Hematopoietic multipotent progenitor cell (in vitro differentiated cells): Measurements from ENCODE around the gene OTUB2. TPM values are rescaled to one million over a fixed set of nuclear protein-coding genes. Genes with fewer than 3 reads are reported as not detected.
"Not testable (repeated sequence)": the region's sequence is repeated elsewhere in the genome, so short reads cannot be mapped to it uniquely, and the experiment has no call there.

Experiments
- DNase-seq, 3 donors: peaks; one replicate each; pipeline ENCODE4 v3.0.0-alpha.2; 2011 to 2015; ENCODE audit warnings: low read depth in 2 of 3, low spot score in 2 of 3
- total RNA-seq: library from RNA; depleted of rRNA; stranded (reverse); fragments of >200 nt; gene quantifications from one replicate; pipeline ENCODE4 v1.2.3, GENCODE V29; 2012

OTUB2 gene
- total RNA-seq, 1 donor, result 0.54 TPM

GRCh38 chr14:94052662-94053061 lies 26.5 kb downstream of the OTUB2 start:
- DNase-seq, result no peak

- DNase-seq, result no peak
Measured at GRCh38 chr14:94054401-94054800, 28.3 kb downstream of the OTUB2 start.

GRCh38 chr14:94054936-94055335 lies 28.8 kb downstream of the OTUB2 start:
- DNase-seq, result no peak

GRCh38 chr14:94056579-94057308 lies 30.6 kb downstream of the OTUB2 start:
- DNase-seq, result no peak

- DNase-seq, result no peak
Measured at GRCh38 chr14:94058128-94058673, 32.1 kb downstream of the OTUB2 start.

- no peak for DNase-seq
Measured at GRCh38 chr14:94058674-94059138, 32.6 kb downstream of the OTUB2 start.

- no peak for DNase-seq
Measured at GRCh38 chr14:94059998-94060397, 33.9 kb downstream of the OTUB2 start.

- no peak for DNase-seq
Measured at GRCh38 chr14:94062344-94062940, 36.3 kb downstream of the OTUB2 start.

GRCh38 chr14:94066089-94066676 lies 40.0 kb downstream of the OTUB2 start:
- no peak for DNase-seq

GRCh38 chr14:94072076-94072475 lies 45.9 kb downstream of the OTUB2 start:
- DNase-seq, result not testable (repeated sequence)

- DNase-seq, result no peak
Measured at GRCh38 chr14:94074534-94074933, 48.4 kb downstream of the OTUB2 start.

- DNase-seq, result no peak
Measured at GRCh38 chr14:94075008-94075407, 48.9 kb downstream of the OTUB2 start.

- DNase-seq, result no peak
Measured at GRCh38 chr14:94077111-94077821, 51.1 kb downstream of the OTUB2 start.

- no peak for DNase-seq
Measured at GRCh38 chr14:94077823-94078222, 51.7 kb downstream of the OTUB2 start.

- peak in 1 of 3 donors; percentile 26 for DNase-seq
Measured at GRCh38 chr14:94079891-94080620, 53.9 kb downstream of the OTUB2 start.

- DNase-seq, result peak; percentile 89 to 96 (median 95)
Measured at GRCh38 chr14:94080621-94081385, 54.7 kb downstream of the OTUB2 start, which contains the start of the genes DDX24 and IFI27L1. DDX24 (minus strand) TSS chr14:94081202; CDS start chr14:94079742, 1,460 bp downstream. IFI27L1 (plus strand) TSS chr14:94081310; CDS start chr14:94096938, 15,628 bp downstream.

GRCh38 chr14:94081386-94081820 lies 55.3 kb downstream of the OTUB2 start:
- DNase-seq, result no peak

GRCh38 chr14:94087891-94088290 lies 61.8 kb downstream of the OTUB2 start:
- no peak for DNase-seq

- DNase-seq, result no peak
Measured at GRCh38 chr14:94088516-94088915, 62.4 kb downstream of the OTUB2 start.
